GM23338 (cell line): ENCODE measurements around the gene AZIN2. TPM values are rescaled to one million over a fixed set of nuclear protein-coding genes. Genes with fewer than 3 reads are reported as not detected.
A peak's percentile ranks its signal among the peaks of the same experiment; 100 is the strongest.

ENCODE experiments used
- ATAC-seq: fragments of 200-7000 bp; cut with Tn5 transposase; 3 replicates; pipeline ENCODE4 v1.9.1; 2020
- DNase-seq: peaks from one replicate; pipeline ENCODE4 v3.0.0-alpha.2; 2015; ENCODE audit warnings: low spot score
- H2AFZ ChIP-seq: fragments of 200-600 bp; sonication (generic); 2 replicates; pipeline ENCODE4 v1.8.0; 2016; ENCODE audit warnings: antibody characterized with exemption, mild to moderate bottlenecking, moderate library complexity
- H3F3A ChIP-seq: fragments of 200-600 bp; sonication (generic); replicated peaks from 2 replicates; pipeline ENCODE4 v1.8.0; 2017; ENCODE audit warnings: antibody characterized with exemption, mixed run types, low read depth
- H3K27ac ChIP-seq: fragments of 200-600 bp; sonication (generic); 2 replicates; pipeline ENCODE4 v1.6.1; 2016; ENCODE audit warnings: low read depth
- H3K27me3 ChIP-seq: fragments of 200-600 bp; sonication (generic); 2 replicates; pipeline ENCODE4 v1.8.0; 2016; ENCODE audit warnings: mild to moderate bottlenecking, mixed run types, moderate library complexity; ENCODE audit not compliant: insufficient read depth
- H3K36me3 ChIP-seq: fragments of 200-600 bp; sonication (generic); 2 replicates; pipeline ENCODE4 v1.8.0; 2016; ENCODE audit warnings: mild to moderate bottlenecking; ENCODE audit not compliant: insufficient read depth
- H3K4me1 ChIP-seq: fragments of 200-600 bp; sonication (generic); 2 replicates; pipeline ENCODE4 v1.8.0; 2016; ENCODE audit warnings: mild to moderate bottlenecking, moderate library complexity; ENCODE audit not compliant: insufficient read depth
- H3K4me2 ChIP-seq: fragments of 200-600 bp; sonication (generic); 2 replicates; pipeline ENCODE4 v1.7.1; 2017; ENCODE audit warnings: mixed run types
- H3K4me3 ChIP-seq: fragments of 200-600 bp; sonication (generic); 2 replicates; pipeline ENCODE4 v1.6.1; 2016; ENCODE audit warnings: mixed run types
- H3K79me2 ChIP-seq: fragments of 200-600 bp; sonication (generic); replicated peaks from 2 replicates; pipeline ENCODE4 v1.8.0; 2017; ENCODE audit warnings: mild to moderate bottlenecking; ENCODE audit not compliant: insufficient read depth
- H3K9me2 ChIP-seq: fragments of 200-600 bp; sonication (generic); 2 replicates; pipeline ENCODE4 v1.8.0; 2017; ENCODE audit not compliant: insufficient read depth
- H4K20me1 ChIP-seq: fragments of 200-600 bp; sonication (generic); replicated peaks from 2 replicates; pipeline ENCODE4 v1.8.0; 2017; ENCODE audit warnings: mild to moderate bottlenecking; ENCODE audit not compliant: insufficient read depth
- H3K27ac Mint-ChIP-seq: 2 replicates; pipeline ENCODE4 v1.8.0; 2020; ENCODE audit warnings: inconsistent platforms, mild to moderate bottlenecking, moderate library complexity, mixed read lengths
- H3K27me3 Mint-ChIP-seq: 3 replicates; pipeline ENCODE4 v1.8.0; 2022; ENCODE audit warnings: low read depth, mild to moderate bottlenecking, moderate library complexity, mixed read lengths, inconsistent platforms; ENCODE audit not compliant: insufficient read depth, poor library complexity
- H3K36me3 Mint-ChIP-seq: 3 replicates; pipeline ENCODE4 v1.8.0; 2021; ENCODE audit warnings: low read depth, mild to moderate bottlenecking, inconsistent platforms, moderate library complexity, mixed read lengths
- H3K4me1 Mint-ChIP-seq: 3 replicates; pipeline ENCODE4 v1.8.0; 2020; ENCODE audit warnings: mild to moderate bottlenecking, inconsistent platforms, mixed read lengths
- H3K4me3 Mint-ChIP-seq: 3 replicates; pipeline ENCODE4 v1.8.0; 2021; ENCODE audit warnings: moderate library complexity, mild to moderate bottlenecking, inconsistent platforms, mixed read lengths
- H3K9me3 Mint-ChIP-seq: 3 replicates; pipeline ENCODE4 v1.8.0; 2020; ENCODE audit warnings: moderate library complexity, mild to moderate bottlenecking, inconsistent platforms, mixed read lengths
- CREB1 ChIP-seq: fragments of 250-450 bp; sonication (Bioruptor Pico); IDR thresholded peaks from 2 replicates; pipeline ENCODE4 v1.5.0; 2020; ENCODE audit warnings: low read depth, mild to moderate bottlenecking, moderate library complexity
- ETS1 ChIP-seq: IDR thresholded peaks from 2 replicates; pipeline ENCODE4 v1.6.1; 2016; ENCODE audit warnings: antibody characterized with exemption
- JUNB ChIP-seq: IDR thresholded peaks from one replicate; pipeline ENCODE4 v1.6.1; 2016; ENCODE audit warnings: antibody characterized with exemption; ENCODE audit not compliant: unreplicated experiment
- NANOG ChIP-seq: IDR thresholded peaks from 2 replicates; pipeline ENCODE4 v1.6.1; 2016; ENCODE audit warnings: antibody characterized with exemption, borderline replicate concordance
- POLR2AphosphoS5 ChIP-seq: IDR thresholded peaks from 2 replicates; pipeline ENCODE4 v1.6.1; 2016; ENCODE audit warnings: antibody characterized with exemption, low read depth
- REST ChIP-seq: IDR thresholded peaks from one replicate; pipeline ENCODE4 v1.6.1; 2018; ENCODE audit warnings: antibody characterized with exemption; ENCODE audit not compliant: unreplicated experiment
- STAT1 ChIP-seq: IDR thresholded peaks from one replicate; pipeline ENCODE4 v1.6.1; 2016; ENCODE audit warnings: antibody characterized with exemption; ENCODE audit not compliant: unreplicated experiment
- ZNF331 ChIP-seq: fragments of 250-450 bp; sonication (Bioruptor Pico); IDR thresholded peaks from 2 replicates; pipeline ENCODE4 v1.5.0; 2020; ENCODE audit warnings: low read depth, mild to moderate bottlenecking, moderate library complexity
- polyA plus RNA-seq: library from polyadenylated mRNA; unstranded; fragments of >200 nt; fragmentation: Nextera tagmentation; extraction: Ambion mirVana; gene quantifications from 2 replicates; pipeline ENCODE4 v1.2.1, GENCODE V29; 2016
- total RNA-seq: library from RNA; depleted of rRNA; stranded (reverse); fragments of >200 nt; shearing (Covaris generic); gene quantifications from 2 replicates; pipeline ENCODE4 v1.2.3, GENCODE V29; 2014
- TF ChIP-seq, protein P1 (sequence below), 2 experiments: fragments of 200-600 bp in 1 of 2; sonication (generic) in 1 of 2; conservative IDR thresholded peaks; 2 replicates each; pipeline versions ENCODE4 v1.5.1 to v1.6.1; 2016 to 2017; ENCODE audit warnings: antibody characterized with exemption in 2 of 2, low read depth in 2 of 2, mild to moderate bottlenecking in 2 of 2, moderate library complexity in 1 of 2

AZIN2 gene
- total and polyA plus RNA-seq, 2 experiments from 2014 or later = 0.37 to 1.2 TPM

DNA sequence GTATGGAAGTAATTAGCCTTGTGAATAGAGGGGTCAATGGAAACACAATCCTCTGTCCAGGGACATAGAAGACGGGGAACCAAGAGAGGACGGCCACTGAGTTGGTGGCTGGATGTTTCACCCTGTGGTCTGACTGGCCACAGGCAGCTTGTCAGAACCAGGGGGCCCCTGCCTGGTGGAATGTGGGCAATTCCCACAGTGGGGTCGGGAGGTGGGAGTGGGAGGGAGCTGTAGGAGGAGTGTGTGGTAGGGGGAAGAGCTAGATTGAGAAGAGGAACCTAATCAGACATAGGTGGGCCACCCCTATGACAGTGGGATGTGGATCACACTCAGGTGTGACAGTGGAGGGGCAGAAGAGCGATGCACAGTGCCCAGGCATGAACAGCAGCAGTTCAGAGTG is 69.6 kb downstream of the AZIN2 start:
- no peaks in the 10 kb centered on the region for H3K27me3 ChIP-seq
- TF ChIP-seq ETS1 = no peak
- TF ChIP-seq JUNB = no peak
- peaks cover 24% of the 10 kb centered on the region for H3K4me1 ChIP-seq
- 0 out of 2 replicates have a peak overlapping the region, but pooled peaks have one; percentile 19 for H3K27ac ChIP-seq
- peaks cover 14% of the 10 kb centered on the region for H3F3A ChIP-seq
- Mint-ChIP-seq H3K27me3 (peaks cover 23% of the 10 kb centered on the region), H3K9me3 (no peaks in the 10 kb centered on the region), H3K27ac (peak overlapping the region; percentile 18), H3K36me3 (peaks cover 2% of the 10 kb centered on the region; the same call in 1 of the 3 replicates), H3K4me1 (peaks cover 44% of the 10 kb centered on the region), H3K4me3 (no peak overlapping the region; the same call in 2 of the 3 replicates)
- H3K4me2 ChIP-seq = no peak overlapping the region
- no peaks in the 10 kb centered on the region for H3K9me2 ChIP-seq
- no peaks in the 10 kb centered on the region for H3K79me2 ChIP-seq
- no peaks in the 10 kb centered on the region for H4K20me1 ChIP-seq
- no peak overlapping the region for H3K4me3 ChIP-seq
- no peak overlapping the region for H2AFZ ChIP-seq
- H3K36me3 ChIP-seq = no peaks in the 10 kb centered on the region
- no peak for DNase-seq
- ATAC-seq = no peak

- Mint-ChIP-seq H3K4me3 (no peak overlapping the region; the same call in 2 of the 3 replicates), H3K9me3 (no peaks in the 10 kb centered on the region), H3K27ac (peak overlapping the region; percentile 92), H3K4me1 (peaks cover 44% of the 10 kb centered on the region), H3K36me3 (peaks cover 4% of the 10 kb centered on the region; the same call in 2 of the 3 replicates), H3K27me3 (peaks cover 26% of the 10 kb centered on the region)
- Histone ChIP-seq H3K27ac (no peak overlapping the region), H3K4me3 (no peak overlapping the region), H3K4me2 (peak overlapping the region; percentile 55), H3K36me3 (no peaks in the 10 kb centered on the region), H3K4me1 (peaks cover 24% of the 10 kb centered on the region), H4K20me1 (no peaks in the 10 kb centered on the region), H3K9me2 (no peaks in the 10 kb centered on the region), H2AFZ (no peak overlapping the region), H3K79me2 (no peaks in the 10 kb centered on the region), H3F3A (peaks cover 14% of the 10 kb centered on the region), H3K27me3 (no peaks in the 10 kb centered on the region)
- no peak for TF ChIP-seq STAT1
- TF ChIP-seq, protein P1, sequence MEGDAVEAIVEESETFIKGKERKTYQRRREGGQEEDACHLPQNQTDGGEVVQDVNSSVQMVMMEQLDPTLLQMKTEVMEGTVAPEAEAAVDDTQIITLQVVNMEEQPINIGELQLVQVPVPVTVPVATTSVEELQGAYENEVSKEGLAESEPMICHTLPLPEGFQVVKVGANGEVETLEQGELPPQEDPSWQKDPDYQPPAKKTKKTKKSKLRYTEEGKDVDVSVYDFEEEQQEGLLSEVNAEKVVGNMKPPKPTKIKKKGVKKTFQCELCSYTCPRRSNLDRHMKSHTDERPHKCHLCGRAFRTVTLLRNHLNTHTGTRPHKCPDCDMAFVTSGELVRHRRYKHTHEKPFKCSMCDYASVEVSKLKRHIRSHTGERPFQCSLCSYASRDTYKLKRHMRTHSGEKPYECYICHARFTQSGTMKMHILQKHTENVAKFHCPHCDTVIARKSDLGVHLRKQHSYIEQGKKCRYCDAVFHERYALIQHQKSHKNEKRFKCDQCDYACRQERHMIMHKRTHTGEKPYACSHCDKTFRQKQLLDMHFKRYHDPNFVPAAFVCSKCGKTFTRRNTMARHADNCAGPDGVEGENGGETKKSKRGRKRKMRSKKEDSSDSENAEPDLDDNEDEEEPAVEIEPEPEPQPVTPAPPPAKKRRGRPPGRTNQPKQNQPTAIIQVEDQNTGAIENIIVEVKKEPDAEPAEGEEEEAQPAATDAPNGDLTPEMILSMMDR (conservative IDR thresholded peaks at IDR 0.05; ENCODE audit: low read depth in 2 of 2) = no peak
- no peak for TF ChIP-seq NANOG
- TF ChIP-seq REST = no peak
- TF ChIP-seq ZNF331 = no peak
- TF ChIP-seq POLR2AphosphoS5 = no peak
- no peak for TF ChIP-seq CREB1 (CRISPR knock-in tag)
- ATAC-seq (peak; percentile 14), DNase-seq (no peak)
These were observed 70.2 kb downstream of the AZIN2 start for GRCh38 chr1:33151116-33151515.
